HG03060 (cell line): ENCODE measurements around the gene TMEM198.

Experiments used
- ATAC-seq: cut with Tn5 transposase; IDR thresholded peaks from one replicate; pipeline ENCODE4 v1.9.1; 2021; ENCODE audit warnings: low read depth, moderate number of reproducible peaks; ENCODE audit not compliant: unreplicated experiment

The TMEM198 gene

DNA sequence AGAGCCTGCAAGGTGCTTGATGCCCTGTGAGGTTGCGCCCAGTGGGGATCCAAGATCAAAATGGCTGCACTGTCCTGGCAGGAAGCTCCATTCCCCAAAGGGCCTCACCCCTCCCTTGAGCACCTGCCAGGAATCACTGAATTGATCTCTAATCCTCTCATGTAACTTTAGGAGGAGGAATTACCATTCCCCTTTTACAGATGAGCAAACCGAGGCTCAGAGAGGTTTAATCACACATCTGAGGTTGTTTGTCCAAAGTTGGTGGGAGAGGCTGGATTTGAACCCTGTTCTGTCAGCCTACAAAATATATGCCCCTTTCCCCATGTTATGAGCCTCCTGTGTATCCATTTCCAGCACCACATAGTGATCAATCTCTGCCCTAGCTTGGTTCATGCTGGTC lies 19.0 kb upstream of the TMEM198 start:
- ATAC-seq = no peak

DNA sequence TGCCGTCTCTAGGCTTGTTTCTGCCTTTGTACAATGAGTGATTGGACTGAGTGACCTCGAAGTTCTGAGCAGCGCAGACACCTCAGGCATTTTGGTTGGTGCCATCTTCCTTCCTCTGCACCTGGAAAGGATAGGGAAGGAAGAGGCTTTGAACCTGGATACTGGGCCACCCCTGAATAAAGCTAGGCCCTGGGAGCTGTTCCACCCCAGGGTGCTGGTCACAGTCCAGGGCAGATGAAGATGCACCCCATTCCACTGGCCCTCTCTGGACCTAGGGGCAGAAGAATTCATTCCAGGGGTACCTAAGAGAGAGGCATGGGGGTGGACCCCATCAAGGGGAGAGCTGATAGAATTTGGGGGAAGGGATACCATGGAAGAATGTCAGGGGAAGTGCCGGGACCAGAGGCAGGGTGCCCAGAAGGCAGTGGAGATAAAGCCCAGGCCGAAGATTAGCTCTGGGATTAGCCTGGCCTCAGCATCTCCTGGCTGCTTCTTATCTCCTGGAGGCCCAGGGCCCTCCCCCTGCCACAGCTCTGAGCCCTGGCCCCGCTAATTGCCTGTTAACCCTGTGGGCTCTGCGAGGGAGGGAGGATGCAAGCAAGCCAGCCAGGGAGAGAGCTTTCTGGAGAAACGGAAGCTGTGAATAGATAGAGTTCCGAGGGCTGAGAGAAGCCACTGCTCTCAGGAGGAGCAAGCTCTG lies 18.1 kb upstream of the TMEM198 start:
- no peak for ATAC-seq

DNA sequence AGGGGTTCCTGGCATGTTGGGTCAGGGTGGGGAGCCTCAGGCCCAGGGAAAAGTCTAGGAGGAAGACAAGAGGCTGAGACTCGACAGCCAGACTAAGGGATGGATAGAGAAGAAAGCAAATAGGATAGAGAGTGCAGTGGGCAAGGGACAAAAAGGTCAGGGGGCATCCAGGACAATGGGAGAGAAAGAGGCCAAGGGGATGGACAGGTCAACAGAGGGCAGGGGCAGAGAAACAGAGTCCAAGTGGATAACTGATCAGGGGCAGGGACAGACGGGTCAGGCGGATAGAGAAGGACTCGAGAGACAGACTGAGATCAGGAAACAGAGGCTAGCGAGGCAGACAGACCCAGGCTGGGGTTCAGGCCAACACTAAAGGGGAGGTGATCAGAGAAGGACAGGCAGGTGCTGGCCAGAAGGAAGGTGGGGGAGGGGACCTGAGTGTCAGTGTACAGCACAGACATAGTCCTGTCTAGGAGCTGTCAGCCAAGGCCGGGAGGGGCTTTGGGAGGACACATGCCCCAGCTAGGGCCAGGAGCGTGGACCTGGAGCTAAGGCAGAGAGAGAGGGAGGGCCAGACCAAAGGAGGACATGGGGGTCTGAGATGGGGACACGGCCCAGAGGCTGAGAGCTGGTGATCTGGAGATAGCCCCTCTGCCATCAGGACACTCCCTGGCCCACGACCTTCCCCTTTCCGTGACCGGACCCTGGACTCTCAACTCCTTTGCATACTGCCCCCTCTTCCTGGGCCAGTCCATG lies 17.3 kb upstream of the TMEM198 start:
- ATAC-seq = no peak

DNA sequence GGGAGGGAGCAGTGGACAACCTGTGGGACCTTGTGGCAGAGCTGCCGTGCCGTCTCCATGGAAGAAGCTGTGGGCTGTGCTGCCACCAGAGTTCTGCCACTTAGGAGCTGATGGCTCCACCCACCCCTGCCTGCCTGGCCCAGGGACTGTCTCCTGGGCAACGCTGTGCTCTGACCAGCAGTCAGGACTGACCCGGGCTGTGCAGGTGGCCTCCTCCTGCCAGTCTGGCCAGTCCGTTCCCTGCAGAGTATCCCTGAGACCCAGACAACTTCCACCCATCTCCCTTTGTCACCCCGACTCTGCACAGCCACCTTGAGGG lies 16.8 kb upstream of the TMEM198 start:
- no peak for ATAC-seq

DNA sequence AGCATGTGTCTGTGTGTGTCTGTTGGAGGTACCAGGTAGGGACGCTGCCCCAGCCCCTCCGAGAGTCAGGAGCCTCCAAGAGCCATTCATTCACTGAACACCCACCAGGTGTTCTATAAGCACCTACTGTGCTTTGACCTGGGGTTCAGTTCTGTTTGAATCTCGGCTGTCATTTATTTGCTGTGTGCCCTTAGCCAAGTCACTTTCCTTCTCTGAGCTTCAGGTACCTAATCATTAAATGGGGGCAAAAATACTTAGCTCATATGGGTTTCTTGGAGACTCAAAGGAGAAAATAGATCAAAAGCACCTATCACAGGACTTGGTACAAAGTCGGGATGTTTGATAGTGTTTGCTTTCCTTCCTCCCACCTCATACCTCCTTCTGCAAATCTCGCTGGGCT lies 16.4 kb upstream of the TMEM198 start:
- ATAC-seq = no peak

DNA sequence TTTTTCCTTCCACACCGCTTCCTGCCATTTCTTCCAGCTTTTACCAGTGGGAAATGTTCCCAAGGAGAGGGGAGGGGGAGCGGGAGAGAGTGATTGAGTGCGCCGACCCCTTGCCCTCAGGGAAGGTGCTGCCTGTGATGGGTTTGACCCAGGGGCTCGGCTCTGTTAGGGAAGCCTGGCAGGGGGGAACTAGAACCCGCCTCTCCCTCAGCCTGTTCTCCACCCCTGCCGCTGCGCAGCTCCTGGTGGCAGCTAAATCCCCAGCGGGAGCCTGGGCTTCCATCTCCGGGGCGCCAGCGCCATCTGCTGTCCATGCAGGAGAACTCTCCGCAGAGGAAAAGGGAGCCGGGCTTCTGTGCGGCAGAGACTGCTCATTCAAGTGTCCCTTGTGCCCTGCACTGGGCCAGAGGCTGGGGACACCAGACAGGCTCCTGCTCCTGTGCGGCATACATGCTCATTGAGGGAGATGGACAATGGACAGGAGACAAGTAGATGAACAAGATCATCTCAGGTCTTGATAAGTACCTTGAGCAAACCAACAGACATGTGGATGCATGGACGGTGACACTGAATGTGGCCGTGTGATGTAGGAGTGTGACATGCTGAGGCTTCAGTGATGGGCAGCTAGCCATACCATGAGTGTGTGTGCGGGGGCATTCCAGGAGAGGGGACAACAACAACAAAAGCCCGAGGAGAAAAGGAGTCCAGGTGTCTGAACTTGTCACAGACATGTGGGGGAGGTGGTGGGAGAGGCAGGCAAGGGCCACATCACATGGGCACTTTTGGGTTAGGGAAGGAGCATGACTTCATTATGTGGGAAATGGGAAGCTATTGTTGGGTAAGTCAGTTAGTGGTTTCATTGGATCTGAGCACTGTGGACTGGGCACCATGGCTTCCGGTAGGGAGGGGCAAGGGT lies 13.5 kb upstream of the TMEM198 start:
- peak; percentile 63 for ATAC-seq

DNA sequence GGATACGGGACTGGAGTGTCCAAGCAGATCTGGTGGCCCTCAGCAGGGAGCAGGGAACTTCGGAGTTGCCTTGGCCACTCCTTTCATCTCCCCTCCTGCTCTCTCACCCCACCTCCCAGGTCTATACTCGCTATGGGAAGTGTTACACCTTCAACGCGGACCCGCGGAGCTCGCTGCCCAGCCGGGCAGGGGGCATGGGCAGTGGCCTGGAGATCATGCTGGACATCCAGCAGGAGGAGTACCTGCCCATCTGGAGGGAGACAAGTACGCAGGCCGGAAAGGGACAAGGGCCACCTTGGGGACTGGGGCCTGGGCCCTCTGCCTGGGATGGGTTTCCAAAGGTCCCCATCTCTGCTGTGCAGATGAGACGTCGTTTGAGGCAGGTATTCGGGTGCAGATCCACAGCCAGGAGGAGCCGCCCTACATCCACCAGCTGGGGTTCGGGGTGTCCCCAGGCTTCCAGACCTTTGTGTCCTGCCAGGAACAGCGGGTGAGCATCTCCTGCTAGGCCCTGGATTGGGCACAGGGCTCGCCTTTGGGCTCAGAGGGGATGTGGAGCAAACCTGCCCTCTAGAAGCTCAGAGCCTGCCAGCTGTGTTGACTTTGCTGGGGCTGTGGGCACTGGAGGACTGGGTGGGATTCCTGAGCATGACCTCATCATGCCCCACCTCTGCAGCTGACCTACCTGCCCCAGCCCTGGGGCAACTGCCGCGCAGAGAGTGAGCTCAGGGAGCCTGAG lies 12.0 kb upstream of the TMEM198 start:
- no peak for ATAC-seq

DNA sequence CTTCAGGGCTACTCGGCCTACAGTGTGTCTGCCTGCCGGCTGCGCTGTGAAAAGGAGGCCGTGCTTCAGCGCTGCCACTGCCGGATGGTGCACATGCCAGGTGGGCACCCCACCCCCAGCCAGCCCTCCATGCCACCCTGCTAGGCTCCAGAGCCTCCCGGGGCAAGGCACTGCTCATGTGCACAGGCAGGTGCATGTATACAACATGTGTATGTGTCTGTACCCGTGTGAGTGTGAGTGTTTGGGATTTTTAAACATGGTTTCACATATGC lies 11.5 kb upstream of the TMEM198 start:
- ATAC-seq = no peak

DNA sequence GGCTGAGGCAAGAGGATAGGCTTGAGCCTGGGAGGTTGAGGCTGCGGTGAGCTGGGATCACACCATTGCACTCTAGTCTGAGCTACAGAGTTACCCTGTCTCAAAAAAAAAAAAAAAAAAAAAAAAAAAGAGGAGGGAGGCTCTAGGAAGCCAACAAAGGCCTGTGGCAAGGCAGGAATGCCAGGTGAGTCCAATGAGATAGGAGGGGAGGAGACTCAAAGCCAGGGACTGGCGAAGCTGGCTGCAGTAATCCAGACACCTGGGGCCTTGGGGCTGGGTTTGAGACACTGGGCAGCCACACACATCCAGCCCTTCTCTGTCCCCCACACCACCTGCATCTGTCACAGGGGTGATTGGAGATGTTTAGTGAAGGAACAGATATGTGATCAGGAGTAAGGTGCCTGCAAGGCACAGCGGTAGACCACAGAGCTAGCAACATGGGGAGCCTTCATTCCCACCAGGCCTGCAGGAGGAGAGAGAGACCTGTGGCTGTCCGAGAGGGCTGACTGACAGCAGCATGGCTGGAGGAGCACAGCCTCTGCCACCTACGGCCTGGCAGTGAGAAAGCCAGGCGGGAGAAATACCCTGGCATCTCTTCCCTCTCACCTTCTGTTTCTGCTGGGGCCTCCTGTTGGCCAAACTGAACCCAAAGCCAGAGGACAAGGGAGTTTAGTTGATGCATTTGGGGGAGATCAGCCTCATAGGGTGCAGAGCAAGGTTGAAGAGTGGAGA lies 9.7 kb upstream of the TMEM198 start:
- no peak for ATAC-seq

DNA sequence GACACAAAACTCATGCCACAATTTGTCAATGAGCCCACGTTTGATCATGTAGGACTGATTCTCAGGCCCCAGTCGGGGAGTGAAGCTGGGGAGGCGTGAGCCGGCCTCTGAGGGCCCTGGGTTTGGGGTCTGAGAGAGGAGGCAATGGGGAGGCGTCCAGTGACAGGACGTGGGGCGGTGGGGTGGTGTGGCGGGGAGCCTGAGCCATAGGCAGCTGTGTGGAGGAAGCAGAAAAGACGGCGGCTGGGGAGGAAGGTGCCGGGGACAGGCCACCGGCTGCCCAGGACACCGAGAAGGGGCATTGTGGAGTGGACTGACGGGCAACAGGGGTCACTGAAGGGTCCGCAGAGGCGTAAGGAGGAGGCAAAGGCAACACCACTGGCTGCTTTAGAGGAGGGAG lies 7.4 kb upstream of the TMEM198 start:
- ATAC-seq = no peak

DNA sequence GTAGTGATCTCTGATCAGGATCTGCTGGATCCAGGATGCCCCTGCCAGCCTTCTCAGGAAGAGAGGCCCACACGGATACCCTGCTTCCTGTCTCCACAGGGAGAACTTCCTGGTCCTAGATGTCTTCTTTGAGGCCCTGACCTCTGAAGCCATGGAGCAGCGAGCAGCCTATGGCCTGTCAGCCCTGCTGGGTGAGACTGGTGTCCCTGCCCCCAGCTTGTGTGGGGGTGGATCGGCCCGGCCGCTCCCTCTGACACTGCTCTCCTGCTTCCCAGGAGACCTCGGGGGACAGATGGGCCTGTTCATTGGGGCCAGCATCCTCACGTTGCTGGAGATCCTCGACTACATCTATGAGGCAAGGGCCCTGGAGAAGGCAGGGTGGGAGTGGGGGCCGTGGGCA lies 6.9 kb upstream of the TMEM198 start:
- ATAC-seq = no peak

DNA sequence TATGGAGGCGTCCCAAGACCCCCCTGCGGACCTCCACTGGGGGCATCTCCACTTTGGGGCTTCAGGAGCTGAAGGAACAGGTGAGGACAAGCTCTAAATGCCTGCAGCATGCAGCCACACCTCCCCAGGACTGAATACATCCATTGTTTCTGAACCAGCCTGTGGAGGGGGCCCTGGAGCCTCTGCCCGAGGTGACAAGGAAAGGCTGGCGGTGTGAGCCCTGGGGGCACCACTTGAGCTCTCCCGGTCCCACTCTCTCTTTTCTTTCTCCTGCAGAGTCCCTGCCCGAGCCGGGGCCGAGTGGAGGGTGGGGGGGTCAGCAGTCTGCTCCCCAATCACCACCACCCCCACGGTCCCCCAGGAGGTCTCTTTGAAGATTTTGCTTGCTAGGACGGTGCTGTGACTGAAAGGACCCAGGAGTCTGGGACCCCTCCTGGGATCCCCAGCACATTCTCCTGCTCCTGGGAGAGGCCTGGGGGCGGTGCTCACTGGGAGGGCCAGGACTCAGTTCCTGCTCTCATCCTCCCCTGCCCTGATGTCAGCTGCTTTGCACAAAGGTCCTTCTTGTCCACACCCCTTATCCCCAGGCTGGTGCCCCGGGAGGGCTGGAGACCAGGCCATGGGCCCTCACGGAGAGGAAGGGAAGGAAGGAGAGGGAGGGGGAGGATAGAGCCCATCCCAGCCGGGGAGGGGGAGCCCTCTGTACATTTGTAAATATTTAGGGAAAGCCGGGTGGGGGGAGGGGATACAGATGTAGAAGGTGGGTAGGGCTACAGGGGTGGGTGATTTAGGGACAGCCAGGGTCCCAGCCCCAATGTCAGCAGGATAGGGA lies 6.0 kb upstream of the TMEM198 start:
- no peak for ATAC-seq

DNA sequence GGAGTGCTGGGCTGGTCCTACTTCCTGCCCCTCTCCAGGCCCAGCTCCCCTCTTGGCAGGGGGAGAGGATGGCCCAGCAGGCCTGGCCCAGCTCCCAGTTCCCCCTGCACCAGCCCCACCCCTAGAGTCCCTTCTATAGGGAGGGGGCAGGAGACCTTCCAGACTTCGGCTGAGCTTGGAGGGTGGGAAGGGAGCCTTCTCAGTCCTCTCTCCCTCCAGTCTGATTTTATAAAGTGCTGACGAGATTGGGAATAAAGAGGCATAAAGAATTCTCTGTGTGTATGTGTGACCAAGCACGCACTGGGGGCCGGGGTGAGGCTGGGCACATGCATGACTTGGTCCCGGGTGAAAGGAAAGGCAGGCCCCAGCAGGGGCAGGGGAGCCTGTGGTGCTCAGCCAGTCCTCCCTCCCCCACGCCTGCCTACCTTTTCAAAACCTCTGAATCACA lies 5.3 kb upstream of the TMEM198 start:
- no peak for ATAC-seq

DNA sequence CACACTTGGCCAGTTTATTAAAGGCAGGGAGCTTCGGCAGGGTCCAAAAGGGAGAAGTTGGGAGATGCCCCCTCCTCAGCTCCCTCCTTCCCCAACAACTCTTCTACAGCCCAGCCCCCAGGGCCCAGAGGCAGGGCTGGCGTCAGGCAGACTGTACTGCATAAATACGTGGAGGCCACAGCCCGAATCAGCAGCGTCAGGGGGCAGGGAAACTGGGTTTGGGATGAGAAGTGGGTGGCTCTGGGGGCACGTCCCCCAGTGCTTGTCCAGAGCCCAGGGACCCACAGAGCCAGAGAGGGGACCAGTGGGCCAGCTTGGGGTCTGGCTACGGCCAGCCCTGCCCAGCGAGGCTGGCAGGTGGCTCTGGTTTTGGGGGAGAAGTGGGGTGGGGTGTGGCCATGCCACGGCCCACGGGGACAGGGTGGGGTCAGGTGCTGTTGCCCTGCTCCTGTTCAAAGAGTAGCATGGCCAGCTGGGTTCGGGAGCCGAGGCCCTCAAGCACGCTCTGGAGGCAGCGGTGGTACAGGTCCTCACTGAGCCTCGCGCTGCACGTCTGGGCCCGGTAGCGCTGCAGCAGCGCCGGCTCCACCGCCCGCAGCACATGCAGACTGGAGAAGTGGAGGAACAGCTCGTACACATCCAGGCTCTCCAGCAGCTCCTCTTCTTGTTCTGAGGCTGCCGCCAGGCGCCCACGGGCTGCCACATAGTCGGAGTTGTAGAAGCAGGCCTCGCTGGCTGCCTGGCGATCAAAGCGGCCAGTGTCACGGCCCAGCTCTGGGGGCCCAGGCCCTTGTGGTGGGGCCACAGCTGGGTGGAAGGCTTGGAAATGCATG lies 4.7 kb upstream of the TMEM198 start:
- ATAC-seq = no peak

DNA sequence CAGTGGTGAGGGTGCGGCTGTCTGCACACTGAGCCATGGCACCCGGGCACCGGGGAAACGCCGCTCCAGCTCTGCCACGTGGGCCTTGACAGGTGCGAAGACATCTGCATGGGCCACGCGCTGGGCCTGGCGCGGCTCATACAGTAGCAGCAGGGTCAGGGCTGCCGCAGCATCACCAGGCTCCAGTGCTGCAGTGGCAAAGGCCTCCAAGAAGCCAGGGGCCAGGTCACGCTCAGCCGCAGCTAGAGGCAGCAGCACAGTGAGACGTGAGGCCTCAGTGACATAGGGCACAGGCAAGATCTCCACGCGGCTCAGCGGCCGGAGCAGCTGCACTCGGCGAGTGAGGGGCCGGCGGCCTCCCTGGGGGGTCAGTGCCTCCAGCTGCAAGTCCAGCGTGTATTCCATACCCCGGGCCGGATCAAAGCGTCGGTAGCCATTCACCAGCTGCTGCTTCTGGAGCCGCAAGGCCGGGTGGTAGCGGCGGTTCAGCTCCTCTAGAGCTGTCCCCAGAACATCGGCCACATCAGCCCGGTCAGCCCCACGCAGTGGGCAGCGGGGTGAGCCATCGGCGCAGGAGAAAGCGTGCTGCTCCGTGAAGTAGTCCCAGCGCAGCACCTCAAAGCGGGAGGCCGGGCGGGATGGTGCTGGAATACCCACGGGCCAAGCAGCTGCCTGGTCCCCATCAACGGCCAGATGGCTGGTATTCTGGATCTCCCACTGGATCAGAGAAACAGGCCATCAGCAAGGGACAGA lies 3.7 kb upstream of the TMEM198 start:
- no peak for ATAC-seq

DNA sequence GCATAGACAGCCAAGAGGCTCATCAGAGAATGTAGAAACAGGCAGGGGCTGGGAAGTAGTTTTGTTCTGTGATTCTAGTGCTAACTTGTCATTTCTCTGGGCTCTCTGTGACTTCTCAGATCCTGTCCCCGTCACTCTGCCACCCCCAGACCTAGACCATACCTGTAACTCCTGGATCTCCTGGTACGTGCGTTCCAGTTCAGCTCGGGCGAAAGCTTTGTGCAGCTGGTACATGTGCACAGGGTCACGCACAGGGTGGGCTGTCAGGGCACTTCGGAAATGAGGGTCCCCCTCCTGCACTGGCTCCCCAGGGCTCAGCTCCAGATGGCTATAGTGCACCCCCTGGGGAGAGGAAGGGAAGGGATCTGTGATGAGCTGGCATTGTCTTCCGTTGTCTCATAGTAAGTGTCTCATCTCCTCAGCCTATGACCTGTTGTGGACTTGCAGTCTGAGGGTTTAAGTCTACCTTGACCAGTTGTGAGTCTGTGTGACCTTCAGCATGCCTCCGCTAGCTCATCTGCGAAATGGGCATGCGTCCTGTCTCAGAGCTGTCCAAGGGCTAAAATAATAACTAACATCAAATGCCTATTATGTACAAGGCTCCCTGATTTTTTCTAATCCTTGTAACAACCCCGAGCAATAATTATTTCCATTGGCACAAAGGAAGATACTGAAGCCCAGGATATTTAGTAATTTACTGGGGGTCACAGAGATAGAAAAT lies 2.9 kb upstream of the TMEM198 start:
- ATAC-seq = no peak

DNA sequence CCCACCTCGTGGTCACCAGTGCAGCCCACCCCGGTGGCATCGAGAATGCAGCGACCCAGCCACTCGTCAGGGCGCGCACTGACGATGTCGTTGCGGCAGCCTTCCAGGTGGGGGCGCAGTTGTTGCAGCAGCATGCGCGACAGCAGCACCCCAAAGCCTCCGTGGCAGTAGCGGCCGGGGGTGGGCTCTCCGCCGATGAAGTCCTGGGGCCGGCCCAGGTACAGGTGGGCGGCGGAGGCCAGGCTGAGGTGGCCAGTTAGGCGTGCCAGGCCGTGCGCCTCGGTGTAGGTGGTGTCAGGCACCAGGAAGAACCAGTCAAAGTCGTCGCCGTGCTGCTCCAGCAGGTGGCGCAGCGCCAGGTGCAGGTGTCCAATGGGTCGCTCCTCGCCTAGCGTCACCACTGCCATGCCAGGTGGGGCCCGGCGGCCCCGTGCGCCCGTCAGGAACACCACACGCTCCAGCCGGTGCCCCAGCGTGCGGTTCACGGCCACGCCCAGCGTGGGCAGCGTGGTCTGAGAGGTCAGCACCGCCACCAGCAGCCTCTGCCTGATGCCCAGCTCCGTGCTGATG lies 2.1 kb upstream of the TMEM198 start:
- ATAC-seq = peak; percentile 47
